Vagina (tissue), 2 donors: ENCODE measurements around the gene RNF26. TPM values are rescaled to one million over a fixed set of nuclear protein-coding genes. Genes with fewer than 3 reads are reported as not detected.

ENCODE experiments used
- DNase-seq, 2 donors: peaks; one replicate each; pipeline ENCODE4 v3.0.0-alpha.2; 2017; ENCODE audit errors: extremely low spot score in 2 of 2
- H3K27ac ChIP-seq: fragments of 200-600 bp; sonication (generic); one replicate; pipeline ENCODE4 v1.5.1; 2019
- H3K27me3 ChIP-seq: fragments of 200-600 bp; sonication (generic); one replicate; pipeline ENCODE4 v1.5.1; 2019
- H3K36me3 ChIP-seq, 2 donors: fragments of 200-600 bp; sonication (generic); one replicate each; pipeline ENCODE4 v1.5.1; 2017 to 2019
- H3K4me1 ChIP-seq: fragments of 200-600 bp; sonication (generic); one replicate; pipeline ENCODE4 v1.5.1; 2019
- H3K4me3 ChIP-seq, 2 donors: fragments of 200-600 bp; sonication (generic); 1 replicate in 1 of 2; 2 replicates in 1 of 2; pipeline ENCODE4 v1.5.1; 2016 to 2019
- H3K9me3 ChIP-seq: fragments of 200-600 bp; sonication (generic); one replicate; pipeline ENCODE4 v1.5.1; 2019
- CTCF ChIP-seq, 3 experiments: fragments of 450-650 bp in 2 of 3; fragments of 200-600 bp in 1 of 3; sonication (generic) in 1 of 3; IDR thresholded peaks; one replicate each; pipeline ENCODE4 v1.5.1; 2017 to 2019; ENCODE audit warnings: antibody characterized with exemption in 3 of 3, mild to moderate bottlenecking in 2 of 3, moderate library complexity in 2 of 3
- POLR2A ChIP-seq, 2 donors: fragments of 450-650 bp; IDR thresholded peaks; one replicate each; pipeline ENCODE4 v1.6.1; 2017; ENCODE audit warnings: antibody characterized with exemption in 2 of 2, mild to moderate bottlenecking in 2 of 2, moderate library complexity in 2 of 2
- POLR2AphosphoS5 ChIP-seq, 2 donors: sonication (generic); formaldehyde crosslinking; IDR thresholded peaks; one replicate each; pipeline ENCODE4 v1.9.0; 2017; ENCODE audit warnings: antibody characterized with exemption in 2 of 2, mild to moderate bottlenecking in 2 of 2, low read depth in 1 of 2; ENCODE audit not compliant: insufficient read depth in 1 of 2
- intact Hi-C: fragments of 100-400 bp; cut with DNase I; formaldehyde crosslinking; loops from one replicate; pipeline ENCODE4 v1.15.1; 2023
- total RNA-seq: library from RNA; depleted of rRNA; stranded (reverse); fragments of >200 nt; gene quantifications from one replicate; pipeline ENCODE4 v1.2.3, GENCODE V29; 2016

Gene RNF26
- total RNA-seq, 1 donor from 2014 or later = 19.6 TPM

- H3K27ac ChIP-seq = no peak overlapping the region
- TF ChIP-seq CTCF (IDR thresholded peaks at IDR 0.05) (no peak), POLR2AphosphoS5 (IDR thresholded peaks at IDR 0.05; ENCODE audit: insufficient read depth in 1 of 2, low read depth in 1 of 2) (no peak), POLR2A (IDR thresholded peaks at IDR 0.05) (no peak)
- H3K36me3 ChIP-seq = no peaks in the 10 kb centered on the region
- no peaks in the 10 kb centered on the region for H3K9me3 ChIP-seq
- intact Hi-C loops = no loop called here
- no peaks in the 10 kb centered on the region for H3K27me3 ChIP-seq
- no peak overlapping the region for H3K4me3 ChIP-seq
- H3K4me1 ChIP-seq = peaks cover 46% of the 10 kb centered on the region
- no peak for DNase-seq
Observed at GRCh38 chr11:119342023-119342300, 7.6 kb downstream of the RNF26 start.

- Histone ChIP-seq H3K4me3 (no peak overlapping the region), H3K27me3 (no peaks in the 10 kb centered on the region), H3K9me3 (no peaks in the 10 kb centered on the region), H3K36me3 (no peaks in the 10 kb centered on the region), H3K4me1 (peaks cover 41% of the 10 kb centered on the region), H3K27ac (no peak overlapping the region)
- TF ChIP-seq CTCF (IDR thresholded peaks at IDR 0.05) (no peak), POLR2A (IDR thresholded peaks at IDR 0.05) (no peak), POLR2AphosphoS5 (IDR thresholded peaks at IDR 0.05; ENCODE audit: insufficient read depth in 1 of 2, low read depth in 1 of 2) (no peak)
- DNase-seq = no peak
- intact Hi-C loops = no loop called here
Observed at GRCh38 chr11:119342362-119343130, 8.2 kb downstream of the RNF26 start.

GRCh38 chr11:119343726-119344125, 9.4 kb downstream of the RNF26 start:
- H3K4me3 ChIP-seq = no peak overlapping the region
- no peak for TF ChIP-seq CTCF (IDR thresholded peaks at IDR 0.05)
- TF ChIP-seq POLR2A (IDR thresholded peaks at IDR 0.05) = no peak
- no peak for TF ChIP-seq POLR2AphosphoS5 (IDR thresholded peaks at IDR 0.05; ENCODE audit: insufficient read depth in 1 of 2, low read depth in 1 of 2)
- no peak for DNase-seq
- peaks cover 29% of the 10 kb centered on the region for H3K4me1 ChIP-seq
- no peak overlapping the region for H3K27ac ChIP-seq
- no peaks in the 10 kb centered on the region for H3K9me3 ChIP-seq
- no peaks in the 10 kb centered on the region for H3K27me3 ChIP-seq
- no peaks in the 10 kb centered on the region for H3K36me3 ChIP-seq
- intact Hi-C loops = no loop called here

GRCh38 chr11:119344291-119345010, 10.1 kb downstream of the RNF26 start:
- Histone ChIP-seq H3K9me3 (no peaks in the 10 kb centered on the region), H3K4me3 (no peak overlapping the region), H3K4me1 (peaks cover 22% of the 10 kb centered on the region), H3K27me3 (no peaks in the 10 kb centered on the region), H3K36me3 (no peaks in the 10 kb centered on the region), H3K27ac (no peak overlapping the region)
- no peak for TF ChIP-seq CTCF (IDR thresholded peaks at IDR 0.05)
- no peak for TF ChIP-seq POLR2AphosphoS5 (IDR thresholded peaks at IDR 0.05; ENCODE audit: insufficient read depth in 1 of 2, low read depth in 1 of 2)
- no peak for TF ChIP-seq POLR2A (IDR thresholded peaks at IDR 0.05)
- intact Hi-C loops = no loop called here
- no peak for DNase-seq

- H3K27ac ChIP-seq = no peak overlapping the region
- no peaks in the 10 kb centered on the region for H3K9me3 ChIP-seq
- no peaks in the 10 kb centered on the region for H3K36me3 ChIP-seq
- peaks cover 10% of the 10 kb centered on the region for H3K4me1 ChIP-seq
- H3K4me3 ChIP-seq = no peak overlapping the region
- DNase-seq = no peak
- TF ChIP-seq POLR2AphosphoS5 (IDR thresholded peaks at IDR 0.05; ENCODE audit: insufficient read depth in 1 of 2, low read depth in 1 of 2) (no peak), CTCF (IDR thresholded peaks at IDR 0.05) (no peak), POLR2A (IDR thresholded peaks at IDR 0.05) (no peak)
- H3K27me3 ChIP-seq = no peaks in the 10 kb centered on the region
- intact Hi-C loops = no loop called here
Observed at GRCh38 chr11:119345685-119346084, 11.4 kb downstream of the RNF26 start.
